ENCODE measurements around the gene KCNJ1.

Gene KCNJ1

DNA sequence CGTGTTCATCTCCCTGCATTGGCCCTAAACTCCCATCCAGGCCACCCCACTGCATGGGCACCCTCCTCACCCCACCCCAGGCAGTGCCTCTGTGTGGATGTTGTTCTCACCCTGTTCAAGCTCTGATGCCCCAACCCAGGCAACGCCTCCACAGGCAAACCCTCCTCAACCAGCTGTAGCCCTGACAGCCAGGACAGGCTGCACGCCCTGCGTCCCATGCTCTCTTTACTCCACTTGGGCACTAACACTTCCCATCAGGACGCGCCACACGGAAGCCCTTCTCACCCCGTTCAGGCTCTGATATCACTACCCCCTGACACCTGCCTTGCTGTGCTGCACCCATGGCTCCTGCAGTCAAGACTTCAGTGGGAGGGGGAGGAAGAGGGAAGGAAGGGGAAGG is 47.9 kb downstream of the KCNJ1 start:
- no peak for DNase-seq

DNA sequence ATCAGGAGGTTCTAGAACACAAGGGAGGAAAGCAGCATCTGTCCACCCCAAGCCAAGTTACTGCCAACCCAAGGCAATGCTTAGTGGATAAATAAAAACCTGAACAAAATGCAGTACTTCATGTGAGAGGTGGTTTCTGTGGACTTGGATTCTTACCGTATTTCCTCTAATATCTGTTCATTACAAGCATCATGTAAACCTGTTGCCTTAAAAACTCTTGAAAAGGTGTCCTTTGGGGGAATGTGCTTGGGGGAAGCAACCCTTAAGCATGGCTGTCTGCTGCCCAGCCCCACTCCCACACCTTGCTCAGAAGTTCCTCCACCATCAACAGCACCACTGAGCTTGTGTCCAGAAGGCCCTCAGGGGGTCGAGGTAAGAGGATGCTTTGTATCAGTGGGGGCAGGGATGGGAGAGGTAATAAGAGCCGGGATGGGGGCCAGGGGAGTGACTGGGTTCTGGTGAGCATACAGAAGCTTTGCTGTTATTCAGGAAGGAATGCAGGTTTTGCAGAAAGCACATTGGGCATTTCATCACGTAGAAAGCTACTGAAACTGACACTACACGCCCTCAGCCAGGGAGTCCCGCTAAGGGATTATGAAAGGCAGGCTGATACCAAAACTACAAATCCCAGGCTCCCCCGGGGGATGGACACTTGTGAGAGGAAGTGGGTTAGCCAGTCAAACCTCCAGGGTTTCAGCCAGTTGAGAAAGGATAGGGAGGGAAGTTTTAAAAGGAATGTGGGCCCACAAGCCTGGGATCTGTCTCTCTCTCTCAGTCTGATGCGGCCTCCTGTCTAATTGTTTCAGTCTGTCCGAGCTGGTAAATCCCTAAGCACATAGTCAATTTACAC is 52.0 kb downstream of the KCNJ1 start:
- no peak for DNase-seq

DNA sequence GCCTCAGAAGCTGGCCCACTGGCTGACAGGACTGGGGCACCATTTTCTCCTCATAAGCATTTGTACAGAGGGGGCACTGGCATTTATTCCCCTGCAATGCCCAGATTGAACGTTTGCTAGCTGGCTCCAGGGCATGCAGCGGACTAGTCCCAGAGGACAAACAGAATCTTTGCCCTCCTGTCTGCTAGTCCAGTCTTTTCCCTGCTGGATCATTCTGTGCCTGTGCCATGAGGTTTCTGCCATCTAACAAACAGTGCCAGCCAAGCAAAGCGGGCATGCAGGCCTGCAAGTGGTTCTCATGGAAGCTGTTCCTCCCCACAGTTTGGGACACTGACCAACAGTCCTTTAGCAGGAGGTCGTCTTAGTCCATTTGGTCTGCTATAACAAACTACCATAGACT is 53.4 kb downstream of the KCNJ1 start:
- DNase-seq, result no peak

DNA sequence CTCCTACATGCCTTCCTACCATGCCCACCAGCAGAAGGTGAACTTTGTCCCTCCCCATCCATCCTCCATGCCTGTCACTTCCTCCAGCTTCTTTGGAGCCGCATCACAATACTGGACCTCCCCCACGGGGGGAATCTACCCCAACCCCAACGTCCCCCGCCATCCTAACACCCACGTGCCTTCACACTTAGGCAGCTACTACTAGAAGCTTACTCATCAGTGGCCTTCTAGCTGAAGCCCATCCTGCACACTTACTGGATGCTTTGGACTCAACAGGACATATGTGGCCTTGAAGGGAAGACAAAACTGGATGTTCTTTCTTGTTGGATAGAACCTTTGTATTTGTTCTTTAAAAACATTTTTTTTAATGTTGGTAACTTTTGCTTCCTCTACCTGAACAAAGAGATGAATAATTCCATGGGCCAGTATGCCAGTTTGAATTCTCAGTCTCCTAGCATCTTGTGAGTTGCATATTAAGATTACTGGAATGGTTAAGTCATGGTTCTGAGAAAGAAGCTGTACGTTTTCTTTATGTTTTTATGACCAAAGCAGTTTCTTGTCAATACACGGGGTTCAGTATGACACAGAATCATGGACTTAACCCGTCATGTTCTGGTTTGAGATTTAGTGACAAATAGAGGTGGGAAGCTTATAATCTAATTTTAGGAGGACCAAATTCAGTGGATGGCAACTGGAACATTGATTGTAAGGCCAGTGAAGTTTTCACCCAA is 56.1 kb downstream of the KCNJ1 start:
- DNase-seq, result no peak

DNA sequence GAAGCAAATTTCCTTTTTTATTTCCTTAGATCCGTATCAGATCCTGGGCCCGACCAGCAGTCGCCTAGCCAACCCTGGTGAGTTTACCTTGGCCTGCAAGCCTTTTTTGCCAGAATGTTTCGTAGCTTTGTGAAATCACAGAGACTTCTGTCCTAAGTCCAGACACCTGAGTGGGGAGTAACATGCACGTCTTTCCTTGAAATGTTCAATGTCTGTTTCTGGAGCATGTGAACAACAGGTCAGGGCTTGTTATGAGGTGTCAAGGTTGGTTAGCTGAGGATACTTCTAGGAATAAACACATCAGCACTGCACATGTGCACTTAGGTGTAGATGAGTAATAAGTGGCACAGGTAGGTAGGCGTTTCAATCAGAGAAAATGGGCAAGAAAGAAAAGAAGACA is 58.0 kb downstream of the KCNJ1 start:
- DNase-seq, result no peak

DNA sequence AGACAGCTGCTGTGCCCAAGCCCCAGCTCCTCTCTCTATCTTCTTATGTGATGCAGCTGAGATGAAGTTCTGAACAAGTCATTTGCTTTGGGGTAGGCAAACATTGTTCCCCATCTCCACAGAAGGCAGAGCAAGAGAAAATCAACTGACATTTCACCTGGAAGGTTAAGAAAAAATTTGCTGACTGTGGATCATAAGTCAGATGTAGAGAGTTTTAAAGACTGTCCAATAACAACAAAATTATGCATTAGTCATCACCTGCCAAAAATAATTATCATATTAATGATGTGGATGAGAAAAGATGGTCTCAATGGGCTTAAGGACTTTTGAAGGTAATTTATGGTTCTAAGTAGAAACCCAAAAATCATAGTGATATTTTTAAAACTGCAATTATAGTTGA is 59.2 kb downstream of the KCNJ1 start:
- DNase-seq, result no peak

DNA sequence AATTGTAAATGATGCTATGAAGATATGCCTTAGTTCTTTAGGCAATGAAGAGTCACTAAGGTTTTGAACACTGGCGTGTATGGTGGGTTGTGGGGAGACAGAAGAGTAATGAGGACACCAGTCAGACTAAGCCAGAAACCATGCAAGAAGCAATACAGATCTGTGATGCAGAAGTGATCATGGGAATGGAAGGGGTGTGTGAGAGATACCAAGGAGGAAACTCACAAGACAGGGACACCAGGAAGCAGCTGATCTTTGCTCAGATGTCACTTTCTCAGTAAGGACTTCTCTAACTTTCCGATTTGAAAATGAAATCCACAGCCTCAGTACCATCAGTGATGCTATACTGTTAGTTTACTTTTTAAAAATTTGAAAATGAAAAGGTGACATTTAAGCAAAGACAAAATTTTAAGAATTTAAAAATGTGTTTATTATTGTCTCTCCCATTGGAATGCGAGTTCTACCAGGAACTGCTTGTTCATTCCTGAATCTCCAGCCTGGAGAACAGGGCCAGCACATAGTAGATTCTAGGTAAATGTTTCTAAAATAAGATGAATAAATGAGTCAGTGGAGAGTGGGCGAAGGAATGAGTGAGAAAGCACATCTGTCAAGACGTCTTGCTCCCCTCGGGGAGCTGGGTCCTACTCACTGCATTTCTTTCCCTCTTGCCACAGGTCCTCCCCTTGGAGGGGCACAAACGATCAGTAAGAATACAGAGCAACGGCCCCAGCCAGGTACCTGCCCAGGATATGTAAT is 60.4 kb downstream of the KCNJ1 start:
- no peak for DNase-seq

DNA sequence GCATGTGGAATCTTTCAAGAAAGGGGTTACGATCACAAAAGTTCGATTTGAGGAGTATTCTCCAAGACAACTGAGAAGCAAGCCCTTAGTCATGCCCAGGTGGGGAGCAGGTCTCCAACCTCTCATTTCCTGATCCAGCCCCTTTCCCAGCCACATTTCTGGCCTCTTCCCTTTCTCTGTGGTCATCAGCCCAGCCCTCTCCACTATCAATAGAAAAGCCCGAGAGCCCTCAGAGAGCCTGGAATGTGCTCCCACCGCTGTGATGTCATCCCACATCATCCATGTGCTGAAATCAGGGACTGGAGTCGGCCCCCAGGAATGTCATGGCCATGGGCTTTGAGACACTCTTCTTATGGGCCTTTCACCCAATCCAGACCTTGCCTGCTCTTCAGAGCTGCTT is 62.6 kb downstream of the KCNJ1 start:
- no peak for DNase-seq

DNA sequence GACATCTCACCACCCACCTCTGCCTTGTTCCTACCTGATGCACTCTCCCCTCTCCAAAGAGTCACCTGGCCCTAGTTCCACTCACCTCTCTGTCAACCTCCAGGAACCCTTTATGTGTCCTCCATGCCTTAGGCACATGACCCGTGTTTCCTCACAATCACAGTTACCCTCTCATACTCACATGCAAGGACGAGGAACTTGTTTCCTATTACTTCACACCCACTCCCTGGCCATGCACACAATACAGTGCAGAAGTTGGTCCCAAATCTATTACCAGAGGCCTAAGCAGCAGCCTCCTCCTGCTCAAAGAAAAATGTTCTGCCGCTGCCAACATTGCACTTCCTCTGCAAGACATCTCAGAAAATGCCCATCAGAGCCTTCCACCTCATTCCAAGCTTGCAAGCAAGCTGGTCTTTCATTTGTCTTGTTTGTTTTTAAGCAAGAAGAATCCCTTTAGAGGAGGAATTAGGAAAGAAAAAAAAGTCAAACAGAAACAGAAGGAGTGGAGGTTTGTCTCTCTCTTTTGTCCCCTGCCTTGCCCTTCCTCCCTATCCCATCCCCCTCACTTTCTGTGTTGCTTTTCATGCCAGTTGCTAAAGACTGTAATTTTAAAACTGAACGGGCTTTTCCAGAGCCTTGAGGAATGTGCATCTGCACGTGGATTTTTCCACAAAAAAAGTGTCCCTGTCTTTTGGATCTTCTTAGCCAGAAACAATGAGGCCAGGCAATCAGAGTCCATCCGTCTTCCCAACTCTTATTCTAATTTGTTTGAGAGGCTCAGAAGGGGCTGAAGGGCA is 63.4 kb downstream of the KCNJ1 start:
- DNase-seq, result no peak

DNA sequence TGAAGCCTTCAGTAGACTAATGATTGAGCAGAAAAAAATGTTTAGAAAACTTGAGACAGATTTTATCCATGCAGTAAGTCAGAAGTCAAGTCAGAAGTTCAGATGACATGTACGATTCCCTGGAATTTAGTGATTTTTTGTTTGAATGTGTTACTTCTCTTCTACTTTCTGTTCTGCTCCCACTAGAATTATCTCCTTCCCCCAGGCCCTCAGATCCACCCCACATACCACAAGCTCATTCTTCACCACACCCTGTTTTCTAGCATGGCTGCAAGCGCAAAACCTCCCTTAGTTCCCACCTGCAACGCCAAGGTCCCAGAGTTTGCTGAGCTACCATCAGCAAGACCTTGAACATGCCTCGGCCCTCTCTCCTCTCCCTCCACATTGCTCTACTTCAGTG is 64.1 kb downstream of the KCNJ1 start:
- DNase-seq, result no peak

DNA sequence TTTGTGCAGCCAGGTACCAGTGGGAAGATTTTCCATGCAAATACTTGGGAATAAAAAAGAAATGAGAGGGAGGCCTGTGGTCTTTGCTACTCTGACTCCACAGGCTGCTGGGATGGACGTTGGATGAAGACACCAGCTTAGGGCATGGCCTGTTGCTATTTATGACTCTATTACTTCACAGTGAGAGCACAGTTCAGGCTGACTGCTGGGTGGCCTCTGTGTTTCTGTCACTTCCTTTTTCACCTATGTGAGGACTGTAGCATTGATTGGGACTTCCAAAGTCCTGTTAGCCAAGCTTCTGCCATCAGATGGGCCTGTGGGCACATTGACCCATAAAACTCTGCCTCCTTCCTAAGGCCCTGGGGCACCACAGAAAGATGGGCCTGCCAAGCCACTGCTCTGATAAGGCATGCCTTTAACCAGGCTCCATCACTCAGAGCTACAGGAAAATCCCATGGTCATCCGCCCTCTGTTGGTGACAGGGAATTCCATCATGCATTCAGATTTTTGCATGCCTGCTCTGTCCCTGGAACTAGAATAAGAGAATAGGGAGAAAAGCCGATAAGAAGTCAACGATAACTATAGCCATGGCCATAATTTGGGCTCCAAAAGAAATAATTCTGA is 64.6 kb downstream of the KCNJ1 start:
- DNase-seq, result no peak

DNA sequence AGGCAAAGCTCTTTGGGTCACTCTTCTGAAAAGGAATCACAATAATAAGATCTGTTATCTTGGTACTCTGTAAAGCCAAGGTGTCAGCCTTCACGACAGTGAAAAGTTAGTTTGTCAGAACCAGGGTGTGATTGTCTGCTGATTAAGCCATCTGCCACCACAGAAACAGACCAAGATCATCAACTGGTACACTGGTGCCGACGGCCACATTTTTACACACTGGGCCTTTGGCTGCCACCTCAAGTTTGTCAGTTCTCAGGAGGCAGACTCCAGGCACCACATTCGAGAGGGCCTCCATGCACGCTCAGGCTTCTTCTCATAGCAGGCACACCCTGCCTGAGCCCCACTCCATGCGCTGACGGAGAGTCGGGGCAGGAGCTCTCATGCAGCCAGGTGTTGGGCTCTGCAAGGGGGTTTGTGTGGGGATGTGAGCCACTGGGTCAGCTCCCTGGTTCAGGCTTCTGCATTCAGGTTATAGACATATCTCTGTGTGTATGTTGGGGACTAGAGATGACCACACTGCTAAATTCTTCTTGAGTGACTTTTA is 66.2 kb downstream of the KCNJ1 start:
- DNase-seq, result no peak

DNA sequence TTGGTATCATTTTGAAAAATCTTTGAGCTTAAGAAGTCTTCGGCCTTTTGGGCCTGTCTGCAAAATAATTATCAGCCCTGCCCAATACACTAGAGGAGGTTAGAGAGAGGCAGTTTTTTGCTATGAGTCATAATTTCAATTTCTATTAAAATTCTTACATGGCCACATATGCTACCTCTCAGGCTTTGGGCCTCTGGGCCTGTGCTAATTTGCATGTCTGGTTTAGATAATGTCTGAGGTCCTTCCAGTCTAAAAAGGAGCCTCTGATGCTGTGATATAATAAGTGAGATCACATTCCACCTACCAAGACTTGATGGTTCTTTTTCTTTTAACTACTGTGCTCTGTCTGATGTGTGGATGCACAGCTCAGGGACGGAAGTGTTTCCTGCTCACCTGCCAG is 70.8 kb downstream of the KCNJ1 start:
- DNase-seq, result no peak

DNA sequence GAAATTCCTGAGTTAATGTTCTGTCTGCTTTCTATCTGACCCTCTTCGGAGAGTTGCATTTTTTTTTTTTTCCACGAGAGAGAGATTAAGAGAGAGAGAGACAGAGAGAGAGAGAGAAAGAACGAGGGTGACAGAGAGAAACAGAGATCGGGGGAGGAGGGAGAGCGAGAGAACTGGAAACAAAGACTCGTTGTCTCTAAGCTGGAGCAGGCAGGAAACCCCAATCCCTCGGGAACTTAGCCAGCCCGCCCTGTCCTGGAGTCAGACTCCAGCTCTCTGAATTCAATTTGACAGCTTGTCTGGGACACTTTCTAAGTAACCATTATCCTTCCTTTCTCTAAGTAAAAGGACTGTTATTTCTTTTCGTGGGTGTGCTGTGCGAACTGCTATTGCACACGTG is 76.9 kb downstream of the KCNJ1 start:
- no peak for DNase-seq

DNA sequence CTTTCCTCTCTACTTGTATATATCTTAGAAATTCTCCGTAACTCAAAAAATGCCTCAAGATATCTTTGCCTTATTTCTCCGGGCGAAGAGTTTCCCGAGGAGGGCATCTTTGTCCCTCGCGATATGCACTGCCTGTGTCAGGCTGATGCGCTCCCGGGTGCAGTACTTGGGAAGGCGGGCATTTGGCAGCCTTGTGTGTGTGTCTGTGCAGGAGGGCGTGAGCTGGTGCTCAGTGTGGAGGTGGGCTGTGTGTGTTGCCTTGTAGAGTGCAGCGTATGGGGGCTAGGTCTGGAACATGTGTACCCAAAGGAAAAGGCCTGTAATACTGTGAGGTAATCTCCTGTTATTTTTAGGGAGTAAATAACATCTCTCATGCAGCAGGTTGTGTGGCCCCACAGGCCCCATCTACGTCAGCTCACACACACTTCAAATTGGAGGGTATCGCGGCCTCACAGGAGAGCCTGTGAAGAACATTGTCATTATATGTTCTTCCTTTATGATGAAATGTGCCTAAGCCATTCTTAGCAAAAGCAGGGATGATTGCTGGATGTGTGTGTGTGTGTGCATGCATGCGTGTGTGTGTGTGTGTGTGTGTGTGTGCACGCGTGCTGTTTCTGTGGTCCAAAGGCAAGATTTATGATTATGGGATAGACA is 77.5 kb downstream of the KCNJ1 start:
- DNase-seq, result no peak
